NB4 (cell line): ENCODE measurements around the gene BRD2.

Source experiments
- DNase-seq: peaks from one replicate; pipeline ENCODE4 v3.0.0; 2010; ENCODE audit warnings: low read depth
- H3K4me3 ChIP-seq: one replicate; pipeline ENCODE4 v1.5.1; 2011; ENCODE audit warnings: mild to moderate bottlenecking, low read depth, low read length, moderate library complexity
- CTCF ChIP-seq: IDR thresholded peaks from one replicate; pipeline ENCODE4 v1.5.1; 2012; ENCODE audit warnings: low read depth, low read length
- MYC ChIP-seq: IDR thresholded peaks from 2 replicates; pipeline ENCODE4 v1.6.1; 2011; ENCODE audit warnings: low read depth, low read length
- POLR2A ChIP-seq: IDR thresholded peaks from 2 replicates; pipeline ENCODE4 v1.6.1; 2011; ENCODE audit warnings: mild to moderate bottlenecking; ENCODE audit not compliant: insufficient read length; ENCODE audit errors: extremely low read depth
- TF ChIP-seq, protein P1 (sequence below): IDR thresholded peaks from 2 replicates; pipeline ENCODE4 v1.6.1; 2011; ENCODE audit warnings: low read depth, low read length

BRD2 gene

DNA sequence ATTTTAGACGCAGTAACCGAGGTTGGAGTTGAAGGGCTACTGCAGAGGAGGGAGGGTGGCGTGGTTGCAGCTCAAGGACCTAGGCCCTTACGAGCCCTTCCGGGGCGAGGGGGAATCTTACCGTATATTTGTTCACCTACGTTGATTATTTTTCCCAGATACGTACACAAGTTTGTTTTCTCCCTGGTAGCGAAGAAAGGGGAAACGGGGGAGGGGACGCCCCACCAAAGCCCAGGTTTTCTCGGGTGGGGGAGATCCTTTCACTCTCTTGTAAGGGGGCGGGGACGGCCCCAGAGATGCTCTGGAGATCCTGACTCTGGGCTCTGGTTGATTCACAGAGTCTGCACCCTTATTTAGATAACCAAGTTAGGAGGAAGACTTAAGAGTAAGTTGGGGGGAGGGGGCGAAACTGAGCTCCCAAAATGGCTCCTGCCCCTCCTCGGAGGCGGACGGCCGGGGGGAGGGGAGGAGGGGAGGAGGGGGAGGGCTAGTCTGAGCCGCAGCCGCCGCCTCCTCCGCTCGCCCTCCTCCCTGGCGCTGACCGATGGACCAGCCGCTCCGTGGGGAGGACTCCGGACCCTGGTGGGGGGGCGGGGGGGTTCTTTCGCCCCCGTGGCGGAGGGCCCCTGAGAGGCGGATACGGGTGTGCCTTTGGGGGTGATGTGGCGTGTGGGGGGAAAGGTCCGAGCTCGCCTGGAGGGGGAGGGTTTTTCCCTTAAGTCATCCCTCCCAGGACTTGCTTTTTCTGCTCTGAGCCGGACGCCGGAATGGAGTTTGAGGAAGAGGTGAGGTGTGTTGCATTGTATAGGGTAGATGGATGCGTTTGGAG, 2.2 kb downstream of the BRD2 start:
- DNase-seq: peak; percentile 93
- peak overlapping the region; percentile 83 for H3K4me3 ChIP-seq
- TF ChIP-seq, protein P1, sequence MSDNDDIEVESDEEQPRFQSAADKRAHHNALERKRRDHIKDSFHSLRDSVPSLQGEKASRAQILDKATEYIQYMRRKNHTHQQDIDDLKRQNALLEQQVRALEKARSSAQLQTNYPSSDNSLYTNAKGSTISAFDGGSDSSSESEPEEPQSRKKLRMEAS: no peak
- TF ChIP-seq MYC: peak; percentile 25
- no peak for TF ChIP-seq CTCF

GRCh38 chr6:32971242-32971580, 2.8 kb downstream of the BRD2 start:
- TF ChIP-seq, protein P1: no peak
- TF ChIP-seq CTCF (no peak), POLR2A (peak; percentile 57), MYC (no peak)
- DNase-seq: no peak
- peak overlapping the region; percentile 83 for H3K4me3 ChIP-seq

DNA sequence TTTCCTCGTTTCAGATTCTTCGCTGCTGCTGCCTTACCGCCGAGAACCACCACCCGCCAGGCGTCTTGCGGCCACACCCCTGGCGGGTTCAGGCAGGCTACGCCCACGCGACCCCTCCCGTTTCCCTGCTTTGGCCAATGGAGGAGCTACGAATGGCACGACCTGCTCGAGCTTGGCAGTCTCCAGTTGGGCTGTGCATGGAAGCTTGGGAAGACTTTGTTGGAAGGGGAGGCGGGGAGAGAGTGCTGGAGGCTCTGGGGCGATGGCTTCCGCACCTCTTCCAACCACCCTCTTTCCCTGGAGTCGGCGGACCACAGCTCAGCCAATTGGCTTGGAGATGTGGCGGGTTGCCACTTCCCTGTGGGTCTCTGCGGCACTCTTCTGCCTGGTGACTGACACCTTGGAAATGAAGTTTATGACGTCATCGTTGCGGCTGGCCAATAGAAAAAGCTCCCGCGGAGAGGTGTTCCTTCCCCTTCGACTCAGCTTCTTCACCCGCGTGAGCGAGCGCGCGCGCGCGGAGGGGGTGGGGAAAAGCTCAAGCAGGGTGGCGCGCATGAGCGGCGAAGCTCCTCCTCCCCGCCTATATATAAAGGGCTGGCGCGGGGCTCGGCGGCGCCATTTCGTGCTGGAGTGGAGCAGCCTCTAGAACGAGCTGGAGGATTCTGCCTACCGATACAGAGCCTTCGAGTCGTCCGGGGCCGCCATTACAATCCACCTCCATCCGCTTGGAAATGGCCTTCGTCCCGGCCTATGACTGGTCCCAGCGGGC, 3.4 kb downstream of the BRD2 start:
- peak overlapping the region; percentile 99 for H3K4me3 ChIP-seq
- TF ChIP-seq POLR2A (peak; percentile 99), MYC (peak; percentile 89), CTCF (no peak)
- TF ChIP-seq, protein P1: peak; percentile 63

GRCh38 chr6:32972353-32973143, 4.2 kb downstream of the BRD2 start:
- DNase-seq: peak; percentile 70
- TF ChIP-seq, protein P1: no peak
- TF ChIP-seq CTCF: no peak
- H3K4me3 ChIP-seq: peak overlapping the region; percentile 99

More for the DNA sequence above, 3.4 kb downstream of the BRD2 start:
- DNase-seq: peak; percentile 100

- TF ChIP-seq POLR2A: peak; percentile 13
- TF ChIP-seq, protein P1: no peak
- H3K4me3 ChIP-seq: peak overlapping the region; percentile 99
- DNase-seq: peak; percentile 63
These were observed 5.0 kb downstream of the BRD2 start for GRCh38 chr6:32973144-32974015.
